Measurements from ENCODE around the gene SETD2.

DNA sequence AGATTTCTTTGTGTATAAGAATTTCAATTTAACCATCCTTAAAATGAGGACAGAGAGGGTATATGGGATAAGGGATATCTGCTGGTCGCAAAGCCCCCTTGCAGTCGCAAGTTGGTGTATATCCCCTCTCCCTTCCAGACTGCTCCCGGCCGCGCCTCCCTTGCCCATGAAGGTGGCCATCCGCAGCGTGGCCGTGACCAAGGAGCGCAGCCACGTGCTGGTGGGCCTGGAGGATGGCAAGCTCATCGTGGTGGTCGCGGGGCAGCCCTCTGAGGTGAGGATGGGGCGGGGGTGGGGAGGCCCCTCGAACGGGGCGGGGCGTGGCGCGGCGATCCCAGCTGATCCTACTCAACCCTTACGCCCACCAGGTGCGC lies 155.1 kb downstream of the SETD2 start:
- TF ChIP-seq, protein P1, sequence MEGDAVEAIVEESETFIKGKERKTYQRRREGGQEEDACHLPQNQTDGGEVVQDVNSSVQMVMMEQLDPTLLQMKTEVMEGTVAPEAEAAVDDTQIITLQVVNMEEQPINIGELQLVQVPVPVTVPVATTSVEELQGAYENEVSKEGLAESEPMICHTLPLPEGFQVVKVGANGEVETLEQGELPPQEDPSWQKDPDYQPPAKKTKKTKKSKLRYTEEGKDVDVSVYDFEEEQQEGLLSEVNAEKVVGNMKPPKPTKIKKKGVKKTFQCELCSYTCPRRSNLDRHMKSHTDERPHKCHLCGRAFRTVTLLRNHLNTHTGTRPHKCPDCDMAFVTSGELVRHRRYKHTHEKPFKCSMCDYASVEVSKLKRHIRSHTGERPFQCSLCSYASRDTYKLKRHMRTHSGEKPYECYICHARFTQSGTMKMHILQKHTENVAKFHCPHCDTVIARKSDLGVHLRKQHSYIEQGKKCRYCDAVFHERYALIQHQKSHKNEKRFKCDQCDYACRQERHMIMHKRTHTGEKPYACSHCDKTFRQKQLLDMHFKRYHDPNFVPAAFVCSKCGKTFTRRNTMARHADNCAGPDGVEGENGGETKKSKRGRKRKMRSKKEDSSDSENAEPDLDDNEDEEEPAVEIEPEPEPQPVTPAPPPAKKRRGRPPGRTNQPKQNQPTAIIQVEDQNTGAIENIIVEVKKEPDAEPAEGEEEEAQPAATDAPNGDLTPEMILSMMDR (IDR thresholded peaks at IDR 0.05; ENCODE audit: low read depth, low read length): no peak
- TF ChIP-seq, protein P2, sequence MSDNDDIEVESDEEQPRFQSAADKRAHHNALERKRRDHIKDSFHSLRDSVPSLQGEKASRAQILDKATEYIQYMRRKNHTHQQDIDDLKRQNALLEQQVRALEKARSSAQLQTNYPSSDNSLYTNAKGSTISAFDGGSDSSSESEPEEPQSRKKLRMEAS (IDR thresholded peaks at IDR 0.05; ENCODE audit: low read depth, low read length): no peak
- no peak for TF ChIP-seq POLR2A (IDR thresholded peaks at IDR 0.05; ENCODE audit: extremely low read depth, insufficient read length)

All from NB4 (cell line).